BE2C (cell line): Measurements from ENCODE around the gene NRSN2.
A peak's percentile ranks its signal among the peaks of the same experiment; 100 is the strongest.
"Not testable (repeated sequence)": the region's sequence is repeated elsewhere in the genome, so short reads cannot be mapped to it uniquely, and the experiment has no call there.

ENCODE experiments used
- DNase-seq: peaks from one replicate; pipeline ENCODE4 v3.0.0-alpha.2; 2020
- H3K27me3 ChIP-seq: fragments of 250-450 bp; sonication (Bioruptor Pico); 2 replicates; pipeline ENCODE4 v1.5.1; 2020; ENCODE audit warnings: mild to moderate bottlenecking
- H3K36me3 ChIP-seq: fragments of 250-450 bp; sonication (Bioruptor Pico); 2 replicates; pipeline ENCODE4 v1.5.1; 2020; ENCODE audit warnings: mild to moderate bottlenecking
- H3K4me1 ChIP-seq: fragments of 250-450 bp; sonication (Bioruptor Pico); 2 replicates; pipeline ENCODE4 v1.5.1; 2020
- H3K4me3 ChIP-seq: 2 replicates; pipeline ENCODE4 v1.5.1; 2011; ENCODE audit warnings: low read depth, low read length
- H3K9me3 ChIP-seq: fragments of 250-450 bp; sonication (Bioruptor Pico); 2 replicates; pipeline ENCODE4 v1.5.1; 2020
- CTCF ChIP-seq: IDR thresholded peaks from 2 replicates; pipeline ENCODE4 v1.5.1; 2012; ENCODE audit warnings: mild to moderate bottlenecking, low read depth, low read length

Gene NRSN2

GRCh38 chr20:348972-349841 lies 2.3 kb downstream of the NRSN2 start:
- Histone ChIP-seq H3K4me1 (no peaks in the 10 kb centered on the region; the same call in 1 of the 2 replicates), H3K9me3 (no peaks in the 10 kb centered on the region), H3K27me3 (no peaks in the 10 kb centered on the region), H3K36me3 (peaks cover 6% of the 10 kb centered on the region; the same call in 1 of the 2 replicates), H3K4me3 (peak overlapping the region; percentile 61)
- no peak for DNase-seq
- TF ChIP-seq CTCF = no peak

- Histone ChIP-seq H3K4me3 (no peak overlapping the region), H3K9me3 (no peaks in the 10 kb centered on the region), H3K27me3 (no peaks in the 10 kb centered on the region), H3K36me3 (peaks cover 6% of the 10 kb centered on the region; the same call in 1 of the 2 replicates), H3K4me1 (no peaks in the 10 kb centered on the region)
- no peak for DNase-seq
- TF ChIP-seq CTCF = no peak
These were observed 6.3 kb downstream of the NRSN2 start for GRCh38 chr20:353166-353565.

- peak; percentile 77 for TF ChIP-seq CTCF
- DNase-seq = peak; percentile 59
- H3K4me3 ChIP-seq = no peak overlapping the region
- no peaks in the 10 kb centered on the region for H3K27me3 ChIP-seq
- H3K4me1 ChIP-seq = no peaks in the 10 kb centered on the region
- H3K9me3 ChIP-seq = no peaks in the 10 kb centered on the region
- peaks cover 2% of the 10 kb centered on the region; the same call in 1 of the 2 replicates for H3K36me3 ChIP-seq
These were observed 7.5 kb downstream of the NRSN2 start for GRCh38 chr20:354298-354977.

GRCh38 chr20:356154-356553 lies 9.2 kb downstream of the NRSN2 start:
- H3K4me3 ChIP-seq, H3K9me3 ChIP-seq, H3K27me3 ChIP-seq, DNase-seq, H3K4me1 ChIP-seq, H3K36me3 ChIP-seq: not testable (repeated sequence)

- Histone ChIP-seq H3K27me3 (no peaks in the 10 kb centered on the region), H3K4me3 (no peak overlapping the region), H3K9me3 (no peaks in the 10 kb centered on the region), H3K4me1 (no peaks in the 10 kb centered on the region), H3K36me3 (no peaks in the 10 kb centered on the region)
- no peak for TF ChIP-seq CTCF
- no peak for DNase-seq
These were observed 9.8 kb downstream of the NRSN2 start for GRCh38 chr20:356745-357144.

- Histone ChIP-seq H3K36me3 (no peaks in the 10 kb centered on the region), H3K27me3 (no peaks in the 10 kb centered on the region), H3K4me1 (peaks cover 3% of the 10 kb centered on the region; the same call in 1 of the 2 replicates), H3K4me3 (no peak overlapping the region), H3K9me3 (no peaks in the 10 kb centered on the region)
- no peak for TF ChIP-seq CTCF
- no peak for DNase-seq
These were observed 12.1 kb downstream of the NRSN2 start for GRCh38 chr20:358891-359555.
